Measurements from ENCODE around the gene ZNF385B. TPM values are rescaled to one million over a fixed set of nuclear protein-coding genes. Genes with fewer than 3 reads are reported as not detected.

The ZNF385B gene
- polyA plus RNA-seq, 1 donor (not counting 4 experiments of a cell fraction or from before 2014, with no cell fraction given): 0.17 TPM

- H3K9me1 ChIP-seq (ENCODE audit: control insufficient read depth, extremely low read depth, insufficient read depth, low read length): no peaks in the 10 kb centered on the region
- no peaks in the 10 kb centered on the region for H4K20me1 ChIP-seq (ENCODE audit: control insufficient read depth, extremely low read depth, insufficient read depth, low read length)
- H3K36me3 ChIP-seq (ENCODE audit: control insufficient read depth in 2 of 2, extremely low read depth in 1 of 2, insufficient read depth in 2 of 2, low read length in 2 of 2): no peaks in the 10 kb centered on the region
- H3K79me2 ChIP-seq (ENCODE audit: control insufficient read depth, insufficient read depth, low read length): no peaks in the 10 kb centered on the region
- H3K9me3 ChIP-seq (ENCODE audit: control insufficient read depth, low read depth, low read length): no peaks in the 10 kb centered on the region
- H3K4me2 ChIP-seq (ENCODE audit: control insufficient read depth, extremely low read depth, insufficient read depth, low read depth, low read length): no peak overlapping the region
- TF ChIP-seq, protein P1, sequence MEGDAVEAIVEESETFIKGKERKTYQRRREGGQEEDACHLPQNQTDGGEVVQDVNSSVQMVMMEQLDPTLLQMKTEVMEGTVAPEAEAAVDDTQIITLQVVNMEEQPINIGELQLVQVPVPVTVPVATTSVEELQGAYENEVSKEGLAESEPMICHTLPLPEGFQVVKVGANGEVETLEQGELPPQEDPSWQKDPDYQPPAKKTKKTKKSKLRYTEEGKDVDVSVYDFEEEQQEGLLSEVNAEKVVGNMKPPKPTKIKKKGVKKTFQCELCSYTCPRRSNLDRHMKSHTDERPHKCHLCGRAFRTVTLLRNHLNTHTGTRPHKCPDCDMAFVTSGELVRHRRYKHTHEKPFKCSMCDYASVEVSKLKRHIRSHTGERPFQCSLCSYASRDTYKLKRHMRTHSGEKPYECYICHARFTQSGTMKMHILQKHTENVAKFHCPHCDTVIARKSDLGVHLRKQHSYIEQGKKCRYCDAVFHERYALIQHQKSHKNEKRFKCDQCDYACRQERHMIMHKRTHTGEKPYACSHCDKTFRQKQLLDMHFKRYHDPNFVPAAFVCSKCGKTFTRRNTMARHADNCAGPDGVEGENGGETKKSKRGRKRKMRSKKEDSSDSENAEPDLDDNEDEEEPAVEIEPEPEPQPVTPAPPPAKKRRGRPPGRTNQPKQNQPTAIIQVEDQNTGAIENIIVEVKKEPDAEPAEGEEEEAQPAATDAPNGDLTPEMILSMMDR (optimal IDR thresholded peaks at IDR 0.05 in 1 of 3, IDR thresholded peaks at IDR 0.05 in 1 of 3, conservative IDR thresholded peaks at IDR 0.05 in 1 of 3; ENCODE audit: extremely low read depth in 1 of 3, insufficient read depth in 2 of 3, low read length in 3 of 3): no peak
- no peak for TF ChIP-seq EZH2 (IDR thresholded peaks at IDR 0.05; ENCODE audit: low read length)
- no peak for DNase-seq (ENCODE audit: low read depth, low spot score)
- FAIRE-seq: no peak
- dilution Hi-C loops (cut with MboI; ENCODE audit: extremely low pct_ligation_motif_present, low sequenced_read_pairs): no loop called here
- H3K4me1 ChIP-seq (ENCODE audit: control insufficient read depth, extremely low read depth, insufficient read depth, low read length): peaks cover 4% of the 10 kb centered on the region
- no peak overlapping the region for H2AFZ ChIP-seq (ENCODE audit: control insufficient read depth, low read length)
- no peaks in the 10 kb centered on the region for H3K27me3 ChIP-seq (ENCODE audit: control insufficient read depth, extremely low read depth, insufficient read depth, low read length)
- H3K9ac ChIP-seq (ENCODE audit: control insufficient read depth, extremely low read depth, insufficient read depth, low read length): no peak overlapping the region
- no peak overlapping the region for H3K27ac ChIP-seq (ENCODE audit: control insufficient read depth, insufficient read depth, low read length)
- no peak overlapping the region for H3K4me3 ChIP-seq (ENCODE audit: control insufficient read depth in 2 of 3, extremely low read depth in 1 of 3, insufficient read depth in 2 of 3, low read depth in 1 of 3, low read length in 3 of 3)
Measured at GRCh38 chr2:179541586-179541985, 319.8 kb downstream of the ZNF385B start.

DNA sequence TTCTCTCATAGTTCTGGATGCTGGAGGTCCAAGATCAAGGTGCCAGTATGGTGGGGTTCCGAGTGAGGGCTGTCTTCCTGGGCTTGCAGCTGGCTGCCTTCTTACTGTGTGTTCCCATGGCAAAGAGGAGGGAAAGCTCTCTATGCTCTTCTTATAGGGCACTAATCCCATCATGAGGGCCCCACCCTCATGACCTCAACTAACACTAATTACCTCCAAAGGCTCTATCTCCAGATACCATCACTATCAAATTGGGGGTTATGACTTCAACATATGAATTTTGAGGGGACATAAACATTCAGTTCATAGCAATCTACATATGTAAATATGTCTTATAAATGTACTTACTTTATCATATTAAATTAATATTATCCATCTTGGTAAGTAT lies 322.3 kb downstream of the ZNF385B start:
- no peak for FAIRE-seq
- Histone ChIP-seq H3K27ac (ENCODE audit: control insufficient read depth, insufficient read depth, low read length) (no peak overlapping the region), H3K9me3 (ENCODE audit: control insufficient read depth, low read depth, low read length) (no peaks in the 10 kb centered on the region), H4K20me1 (ENCODE audit: control insufficient read depth, extremely low read depth, insufficient read depth, low read length) (no peaks in the 10 kb centered on the region), H3K4me2 (ENCODE audit: control insufficient read depth, extremely low read depth, insufficient read depth, low read depth, low read length) (no peak overlapping the region), H2AFZ (ENCODE audit: control insufficient read depth, low read length) (no peak overlapping the region), H3K9me1 (ENCODE audit: control insufficient read depth, extremely low read depth, insufficient read depth, low read length) (no peaks in the 10 kb centered on the region), H3K79me2 (ENCODE audit: control insufficient read depth, insufficient read depth, low read length) (no peaks in the 10 kb centered on the region), H3K36me3 (ENCODE audit: control insufficient read depth in 2 of 2, extremely low read depth in 1 of 2, insufficient read depth in 2 of 2, low read length in 2 of 2) (no peaks in the 10 kb centered on the region), H3K9ac (ENCODE audit: control insufficient read depth, extremely low read depth, insufficient read depth, low read length) (no peak overlapping the region), H3K4me1 (ENCODE audit: control insufficient read depth, extremely low read depth, insufficient read depth, low read length) (peaks cover 4% of the 10 kb centered on the region), H3K27me3 (ENCODE audit: control insufficient read depth, extremely low read depth, insufficient read depth, low read length) (no peaks in the 10 kb centered on the region), H3K4me3 (ENCODE audit: control insufficient read depth in 2 of 3, extremely low read depth in 1 of 3, insufficient read depth in 2 of 3, low read depth in 1 of 3, low read length in 3 of 3) (no peak overlapping the region)
- TF ChIP-seq, protein P1 (optimal IDR thresholded peaks at IDR 0.05 in 1 of 3, IDR thresholded peaks at IDR 0.05 in 1 of 3, conservative IDR thresholded peaks at IDR 0.05 in 1 of 3; ENCODE audit: extremely low read depth in 1 of 3, insufficient read depth in 2 of 3, low read length in 3 of 3): no peak
- no peak for TF ChIP-seq EZH2 (IDR thresholded peaks at IDR 0.05; ENCODE audit: low read length)
- DNase-seq (ENCODE audit: low read depth, low spot score): no peak
- dilution Hi-C loops (cut with MboI; ENCODE audit: extremely low pct_ligation_motif_present, low sequenced_read_pairs): no loop called here
